Measurements from ENCODE around the gene H2BK1.
A peak's percentile ranks its signal among the peaks of the same experiment; 100 is the strongest.

The H2BK1 gene

GRCh38 chr7:151236406-151236805 is 26.1 kb upstream of the H2BK1 start:
- Histone ChIP-seq H3K4me1 (ENCODE audit: low read length) (peaks cover 13% of the 10 kb centered on the region), H3K4me2 (ENCODE audit: low read depth, low read length) (no peak overlapping the region), H3K4me3 (ENCODE audit: low read length) (no peak overlapping the region), H3K9me2 (replicated peaks; ENCODE audit: insufficient read depth, low read length) (no peaks in the 10 kb centered on the region), H3K9ac (ENCODE audit: low read length) (no peak overlapping the region), H3K27me3 (replicated peaks; ENCODE audit: insufficient read depth, low read length) (no peaks in the 10 kb centered on the region), H3F3A (ENCODE audit: insufficient read depth, low read length) (no peaks in the 10 kb centered on the region), H2AFZ (ENCODE audit: low read length) (no peak overlapping the region), H3K27ac (ENCODE audit: low read length) (no peak overlapping the region), H4K20me1 (ENCODE audit: insufficient read depth, low read length) (no peaks in the 10 kb centered on the region), H3K36me3 (replicated peaks; ENCODE audit: insufficient read depth, low read length) (peaks cover 8% of the 10 kb centered on the region; the same call in 1 of the 2 replicates), H3K79me2 (ENCODE audit: low read length) (peaks cover 39% of the 10 kb centered on the region), H3K9me3 (replicated peaks; ENCODE audit: insufficient read depth, low read length) (no peaks in the 10 kb centered on the region)
- DNase-seq: no peak
- TF ChIP-seq EZH2phosphoT487 (IDR thresholded peaks at IDR 0.05; ENCODE audit: low read length): no peak
- TF ChIP-seq, protein P1, sequence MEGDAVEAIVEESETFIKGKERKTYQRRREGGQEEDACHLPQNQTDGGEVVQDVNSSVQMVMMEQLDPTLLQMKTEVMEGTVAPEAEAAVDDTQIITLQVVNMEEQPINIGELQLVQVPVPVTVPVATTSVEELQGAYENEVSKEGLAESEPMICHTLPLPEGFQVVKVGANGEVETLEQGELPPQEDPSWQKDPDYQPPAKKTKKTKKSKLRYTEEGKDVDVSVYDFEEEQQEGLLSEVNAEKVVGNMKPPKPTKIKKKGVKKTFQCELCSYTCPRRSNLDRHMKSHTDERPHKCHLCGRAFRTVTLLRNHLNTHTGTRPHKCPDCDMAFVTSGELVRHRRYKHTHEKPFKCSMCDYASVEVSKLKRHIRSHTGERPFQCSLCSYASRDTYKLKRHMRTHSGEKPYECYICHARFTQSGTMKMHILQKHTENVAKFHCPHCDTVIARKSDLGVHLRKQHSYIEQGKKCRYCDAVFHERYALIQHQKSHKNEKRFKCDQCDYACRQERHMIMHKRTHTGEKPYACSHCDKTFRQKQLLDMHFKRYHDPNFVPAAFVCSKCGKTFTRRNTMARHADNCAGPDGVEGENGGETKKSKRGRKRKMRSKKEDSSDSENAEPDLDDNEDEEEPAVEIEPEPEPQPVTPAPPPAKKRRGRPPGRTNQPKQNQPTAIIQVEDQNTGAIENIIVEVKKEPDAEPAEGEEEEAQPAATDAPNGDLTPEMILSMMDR (IDR thresholded peaks at IDR 0.05; ENCODE audit: low read length): no peak
- TF ChIP-seq EZH2 (optimal IDR thresholded peaks at IDR 0.05; ENCODE audit: low read depth, low read length): no peak

- Histone ChIP-seq H3K4me1 (ENCODE audit: low read length) (peaks cover 16% of the 10 kb centered on the region), H4K20me1 (ENCODE audit: insufficient read depth, low read length) (no peaks in the 10 kb centered on the region), H2AFZ (ENCODE audit: low read length) (no peak overlapping the region), H3K4me2 (ENCODE audit: low read depth, low read length) (no peak overlapping the region), H3K79me2 (ENCODE audit: low read length) (peaks cover 39% of the 10 kb centered on the region), H3K9ac (ENCODE audit: low read length) (no peak overlapping the region), H3K36me3 (replicated peaks; ENCODE audit: insufficient read depth, low read length) (peaks cover 8% of the 10 kb centered on the region; the same call in 1 of the 2 replicates), H3K9me3 (replicated peaks; ENCODE audit: insufficient read depth, low read length) (no peaks in the 10 kb centered on the region), H3K27ac (ENCODE audit: low read length) (no peak overlapping the region), H3K27me3 (replicated peaks; ENCODE audit: insufficient read depth, low read length) (no peaks in the 10 kb centered on the region), H3F3A (ENCODE audit: insufficient read depth, low read length) (no peaks in the 10 kb centered on the region), H3K9me2 (replicated peaks; ENCODE audit: insufficient read depth, low read length) (no peaks in the 10 kb centered on the region), H3K4me3 (ENCODE audit: low read length) (no peak overlapping the region)
- DNase-seq: no peak
- TF ChIP-seq, protein P1 (IDR thresholded peaks at IDR 0.05; ENCODE audit: low read length): no peak
Observed at GRCh38 chr7:151235091-151235787, 25.0 kb upstream of the H2BK1 start.

GRCh38 chr7:151233804-151234203 is 23.5 kb upstream of the H2BK1 start:
- Histone ChIP-seq H3K27ac (ENCODE audit: low read length) (no peak overlapping the region), H2AFZ (ENCODE audit: low read length) (no peak overlapping the region), H3K9ac (ENCODE audit: low read length) (peak overlapping the region; percentile 87; the same call in 1 of the 2 replicates), H3K9me2 (replicated peaks; ENCODE audit: insufficient read depth, low read length) (no peaks in the 10 kb centered on the region), H3K4me3 (ENCODE audit: low read length) (peak overlapping the region; percentile 94), H3K27me3 (replicated peaks; ENCODE audit: insufficient read depth, low read length) (no peaks in the 10 kb centered on the region), H3K36me3 (replicated peaks; ENCODE audit: insufficient read depth, low read length) (peaks cover 8% of the 10 kb centered on the region; the same call in 1 of the 2 replicates), H3K4me1 (ENCODE audit: low read length) (peaks cover 16% of the 10 kb centered on the region), H3K79me2 (ENCODE audit: low read length) (peaks cover 39% of the 10 kb centered on the region), H3K4me2 (ENCODE audit: low read depth, low read length) (peak overlapping the region; percentile 81), H3F3A (ENCODE audit: insufficient read depth, low read length) (no peaks in the 10 kb centered on the region), H3K9me3 (replicated peaks; ENCODE audit: insufficient read depth, low read length) (no peaks in the 10 kb centered on the region), H4K20me1 (ENCODE audit: insufficient read depth, low read length) (no peaks in the 10 kb centered on the region)
- no peak for DNase-seq
- TF ChIP-seq EZH2phosphoT487 (IDR thresholded peaks at IDR 0.05; ENCODE audit: low read length) (no peak), EZH2 (optimal IDR thresholded peaks at IDR 0.05; ENCODE audit: low read depth, low read length) (no peak)
- TF ChIP-seq, protein P1 (IDR thresholded peaks at IDR 0.05; ENCODE audit: low read length): no peak

Data from MM.1S (cell line).